HCT116 (cell line): ENCODE results near the gene TSC22D3. TPM values are rescaled to one million over a fixed set of nuclear protein-coding genes. Genes with fewer than 3 reads are reported as not detected.

Experiments used
- ATAC-seq: fragments of 200-7000 bp; cut with Tn5 transposase; 2 replicates; pipeline ENCODE4 v1.9.1; 2020; ENCODE audit warnings: mild to moderate bottlenecking, moderate library complexity
- BruUV-seq: library from RNA; stranded (reverse); fragments of 400-500 nt; replicated peaks from 2 replicates; lab custom pipeline; 2021; lab: Mats Ljungman, UMichigan
- CTCF ChIA-PET: fragments of 300-600 bp; sonication (Branson Sonifier 250); formaldehyde crosslinking; loops from one replicate; lab custom pipeline; 2021; ENCODE audit warnings: antibody characterized with exemption; lab: Charles Lee
- POLR2A ChIA-PET: fragments of 300-600, 350-600 bp; sonication (Branson Sonifier 250); formaldehyde crosslinking; loops from one replicate; lab custom pipeline; 2021; ENCODE audit warnings: antibody characterized with exemption; lab: Charles Lee
- RAD21 ChIA-PET, 2 experiments: fragments of 300-600 bp; sonication (Branson Sonifier 250); formaldehyde crosslinking; loops; one replicate each; lab custom pipeline; 2023; ENCODE audit warnings: low total read pairs in 2 of 2; ENCODE audit not compliant: uncharacterized antibody in 2 of 2, unreplicated experiment in 2 of 2, low non-redundant PET in 1 of 2; lab: Charles Lee
- DNase-seq: peaks from one replicate; pipeline ENCODE4 v3.0.0-alpha.2; 2010; ENCODE audit warnings: low read depth, low spot score
- H2AFZ ChIP-seq: fragments of 200-600 bp; shearing (Covaris generic), sonication (generic); 2 replicates; pipeline ENCODE4 v1.6.1; 2017; ENCODE audit warnings: low read depth, mixed run types, mixed read lengths, antibody characterized with exemption, low read length; ENCODE audit not compliant: poor library complexity, severe bottlenecking
- H3K27ac ChIP-seq: 2 replicates; pipeline ENCODE4 v1.5.1; 2012; ENCODE audit warnings: low read depth, low read length
- H3K27me3 ChIP-seq: fragments of 200-600 bp; sonication (generic); 2 replicates; pipeline ENCODE4 v1.6.1; 2016; ENCODE audit warnings: mixed run types, low read length, mixed read lengths; ENCODE audit not compliant: insufficient read depth
- H3K36me3 ChIP-seq, 2 experiments: fragments of 200-500 bp in 1 of 2; fragments of 200-600 bp in 1 of 2; sonication (Bioruptor generic) in 1 of 2; sonication (generic) in 1 of 2; 2 replicates each; pipeline versions ENCODE4 v1.5.1 to v1.6.1; 2014 to 2016; ENCODE audit warnings: low read length in 2 of 2, inconsistent platforms in 1 of 2, mixed read lengths in 1 of 2, mixed run types in 1 of 2; ENCODE audit not compliant: insufficient read depth in 2 of 2, control insufficient read depth in 1 of 2
- H3K4me1 ChIP-seq, 2 experiments: fragments of 200-600 bp in 1 of 2; sonication (generic) in 1 of 2; 2 replicates each; pipeline versions ENCODE4 v1.5.1 to v1.6.1; 2012 to 2017; ENCODE audit warnings: low read length in 2 of 2, inconsistent platforms in 1 of 2, mild to moderate bottlenecking in 1 of 2, mixed read lengths in 1 of 2, mixed run types in 1 of 2, moderate library complexity in 1 of 2; ENCODE audit not compliant: insufficient read depth in 2 of 2, control insufficient read depth in 1 of 2
- H3K4me2 ChIP-seq: fragments of 200-600 bp; sonication (generic); 2 replicates; pipeline ENCODE4 v1.6.1; 2017; ENCODE audit warnings: mixed run types, low read length, mixed read lengths
- H3K4me3 ChIP-seq, 2 experiments: fragments of 200-600 bp in 1 of 2; sonication (generic) in 1 of 2; replicated peaks in 1 of 2; 2 replicates each; pipeline ENCODE4 v1.5.1; 2011 to 2016; ENCODE audit warnings: low read length in 2 of 2, control low read depth in 1 of 2, low read depth in 1 of 2, mild to moderate bottlenecking in 1 of 2, mixed read lengths in 1 of 2, mixed run types in 1 of 2
- H3K79me2 ChIP-seq: fragments of 200-600 bp; sonication (generic); 2 replicates; pipeline ENCODE4 v1.6.1; 2017; ENCODE audit warnings: mild to moderate bottlenecking, mixed run types, low read length, moderate library complexity, mixed read lengths; ENCODE audit not compliant: insufficient read depth
- H3K9ac ChIP-seq: fragments of 200-600 bp; sonication (generic); 2 replicates; pipeline ENCODE4 v1.6.1; 2016; ENCODE audit warnings: low read length, mixed read lengths
- H3K9me2 ChIP-seq: fragments of 200-600 bp; sonication (generic), shearing (Covaris generic); 2 replicates; pipeline ENCODE4 v1.6.1; 2017; ENCODE audit warnings: mixed run types, mild to moderate bottlenecking, moderate library complexity; ENCODE audit not compliant: insufficient read depth
- H3K9me3 ChIP-seq, 2 experiments: fragments of 200-500 bp in 1 of 2; fragments of 200-600 bp in 1 of 2; sonication (Bioruptor generic) in 1 of 2; sonication (generic) in 1 of 2; 2 replicates each; pipeline ENCODE4 v1.6.1; 2014 to 2017; ENCODE audit warnings: low read length in 2 of 2, mixed read lengths in 2 of 2, inconsistent platforms in 1 of 2, low read depth in 1 of 2, mild to moderate bottlenecking in 1 of 2, mixed run types in 1 of 2, moderate library complexity in 1 of 2; ENCODE audit not compliant: control insufficient read depth in 1 of 2, insufficient read depth in 1 of 2
- H4K20me1 ChIP-seq: fragments of 200-600 bp; sonication (generic), shearing (Covaris generic); 2 replicates; pipeline ENCODE4 v1.6.1; 2017; ENCODE audit warnings: mixed run types, mild to moderate bottlenecking, moderate library complexity; ENCODE audit not compliant: insufficient read depth
- CBX3 ChIP-seq: IDR thresholded peaks from 2 replicates; pipeline ENCODE4 v1.6.1; 2012; ENCODE audit warnings: low read depth
- ELF1 ChIP-seq: IDR thresholded peaks from 2 replicates; pipeline ENCODE4 v1.6.1; 2012; ENCODE audit warnings: low read depth, borderline replicate concordance
- EZH2 ChIP-seq: fragments of 200-600 bp; sonication (generic); IDR thresholded peaks from 2 replicates; pipeline ENCODE4 v1.6.1; 2017; ENCODE audit warnings: antibody characterized with exemption, mixed run types
- EZH2phosphoT487 ChIP-seq: fragments of 200-600 bp; IDR thresholded peaks from 2 replicates; pipeline ENCODE4 v1.6.1; 2018; ENCODE audit warnings: antibody characterized with exemption, borderline replicate concordance
- FOSL1 ChIP-seq: IDR thresholded peaks from 2 replicates; pipeline ENCODE4 v1.6.1; 2012; ENCODE audit warnings: low read depth
- JUND ChIP-seq: IDR thresholded peaks from 2 replicates; pipeline ENCODE4 v1.6.1; 2012
- POLR2A ChIP-seq: IDR thresholded peaks from 2 replicates; pipeline ENCODE4 v1.7.0; 2011; ENCODE audit warnings: borderline replicate concordance; ENCODE audit not compliant: insufficient read depth, insufficient read length; ENCODE audit errors: extremely low read depth
- REST ChIP-seq: IDR thresholded peaks from 2 replicates; pipeline ENCODE4 v1.6.1; 2012; ENCODE audit warnings: low read depth
- SIN3A ChIP-seq: IDR thresholded peaks from 2 replicates; pipeline ENCODE4 v1.6.1; 2012; ENCODE audit warnings: low read depth
- SP1 ChIP-seq: IDR thresholded peaks from 2 replicates; pipeline ENCODE4 v1.6.1; 2012; ENCODE audit warnings: low read depth
- TCF7L2 ChIP-seq: IDR thresholded peaks from 2 replicates; pipeline ENCODE4 v1.7.0; 2011; ENCODE audit warnings: borderline replicate concordance, inconsistent platforms; ENCODE audit not compliant: insufficient read depth, insufficient read length; ENCODE audit errors: extremely low read depth
- YY1 ChIP-seq: IDR thresholded peaks from 2 replicates; pipeline ENCODE4 v1.6.1; 2011; ENCODE audit warnings: low read length, low read depth, moderate library complexity, mild to moderate bottlenecking; ENCODE audit not compliant: insufficient replicate concordance; ENCODE audit errors: extremely low read depth
- ZBTB33 ChIP-seq: IDR thresholded peaks from 2 replicates; pipeline ENCODE4 v1.6.1; 2011; ENCODE audit warnings: mild to moderate bottlenecking, low read length, moderate library complexity; ENCODE audit not compliant: insufficient replicate concordance; ENCODE audit errors: extremely low read depth
- ZFX ChIP-seq: fragments of 450-650 bp; IDR thresholded peaks from 2 replicates; pipeline ENCODE4 v1.6.1; 2017
- intact Hi-C: fragments of 100-400 bp; cut with micrococcal nuclease; formaldehyde crosslinking; loops from 2 replicates; pipeline ENCODE4 v1.10.0; 2022
- total RNA-seq: library from RNA; stranded (reverse); gene quantifications from one replicate; pipeline ENCODE4 v1.2.1, GENCODE V29; 2021; ENCODE audit not compliant: unreplicated experiment
- TF ChIP-seq, protein P1 (sequence below): IDR thresholded peaks from 2 replicates; pipeline ENCODE4 v1.6.1; 2012

The TSC22D3 gene
- total RNA-seq, 1 experiment from 2014 or later: 24.6 TPM

- no peak for TF ChIP-seq ZFX
- TF ChIP-seq ELF1: no peak
- no peak for TF ChIP-seq EZH2phosphoT487
- no peak for TF ChIP-seq POLR2A
- TF ChIP-seq YY1: no peak
- no peak for TF ChIP-seq CBX3
- TF ChIP-seq REST: no peak
- TF ChIP-seq TCF7L2: no peak
- no peak for TF ChIP-seq JUND
- no peak for TF ChIP-seq SP1
- TF ChIP-seq, protein P1, sequence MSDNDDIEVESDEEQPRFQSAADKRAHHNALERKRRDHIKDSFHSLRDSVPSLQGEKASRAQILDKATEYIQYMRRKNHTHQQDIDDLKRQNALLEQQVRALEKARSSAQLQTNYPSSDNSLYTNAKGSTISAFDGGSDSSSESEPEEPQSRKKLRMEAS: no peak
- no peak for TF ChIP-seq EZH2
- TF ChIP-seq ZBTB33: no peak
- no peak for TF ChIP-seq SIN3A
- no peak for TF ChIP-seq FOSL1
- intact Hi-C loops: loop anchor here (1.0 to 2.0 kb wide), 2 partner anchors 45 to 103 kb away; partner anchors contain the start of gene NCBP2L
- Histone ChIP-seq H3K4me3 (no peak overlapping the region), H3K4me1 (peaks cover 33 to 46% of the 10 kb centered on the region in 2 experiments), H3K4me2 (peak overlapping the region; percentile 55), H3K79me2 (no peaks in the 10 kb centered on the region), H4K20me1 (no peaks in the 10 kb centered on the region), H3K36me3 (no peaks in the 10 kb centered on the region), H3K9ac (no peak overlapping the region), H2AFZ (no peak overlapping the region), H3K9me2 (no peaks in the 10 kb centered on the region), H3K27me3 (no peaks in the 10 kb centered on the region), H3K27ac (no peak overlapping the region), H3K9me3 (no peaks in the 10 kb centered on the region)
- CTCF ChIA-PET: interaction anchor here (0.8 to 2.0 kb wide), 9 partner anchors 9 to 104 kb away, joined by 3 to 15 read pairs (median 7); partner anchors contain the start of genes NCBP2L and TSC22D3
- RAD21 ChIA-PET: interaction anchor here (1.0 to 1.3 kb wide), 4 partner anchors 44 to 104 kb away, joined by 3 to 14 read pairs (median 4); partner anchors contain the start of genes NCBP2L (in 2 of the 2) and TSC22D3 (in 2 of the 2)
- no TSS peak for BruUV-seq
- DNase-seq: no peak
- POLR2A ChIA-PET: interaction anchor here (0.7 to 1.6 kb wide), 3 partner anchors 10 to 104 kb away, joined by 3 to 6 read pairs (median 5); partner anchors contain the start of gene NCBP2L
- no peak for ATAC-seq
Observed at GRCh38 chrX:107673431-107673830, 102.2 kb downstream of the TSC22D3 start.
